PFSK-1 (cell line): ENCODE measurements around the gene TMEM89.

ENCODE experiments used
- FOXP2 ChIP-seq: optimal IDR thresholded peaks from 2 replicates; pipeline ENCODE3; 2011; ENCODE audit warnings: borderline replicate concordance, control low read depth, inconsistent platforms; ENCODE audit not compliant: insufficient read depth; ENCODE audit errors: extremely low read length, extremely low read depth
- POLR2AphosphoS5 ChIP-seq: IDR thresholded peaks from 2 replicates; pipeline ENCODE4 v1.6.1; 2012; ENCODE audit warnings: low read depth, mild to moderate bottlenecking, control low read depth, low read length, moderate library complexity
- REST ChIP-seq, 2 experiments: IDR thresholded peaks; 2 replicates each; pipeline versions ENCODE4 v1.6.1 to v1.8.0; 2011 to 2012; ENCODE audit warnings: low read depth in 2 of 2, low read length in 2 of 2, control low read depth in 1 of 2, inconsistent platforms in 1 of 2, mild to moderate bottlenecking in 1 of 2, moderate library complexity in 1 of 2; ENCODE audit not compliant: insufficient read depth in 1 of 2
- SIN3A ChIP-seq: IDR thresholded peaks from 2 replicates; pipeline ENCODE4 v1.6.1; 2012; ENCODE audit warnings: mild to moderate bottlenecking, low read length, moderate library complexity, borderline replicate concordance; ENCODE audit not compliant: insufficient read depth
- TAF1 ChIP-seq: IDR thresholded peaks from 2 replicates; pipeline ENCODE4 v1.6.1; 2012; ENCODE audit warnings: low read length, control low read depth, borderline replicate concordance; ENCODE audit not compliant: insufficient read depth

The TMEM89 gene

GRCh38 chr3:48609088-48610005 is 12.2 kb downstream of the TMEM89 start, which contains the start of gene UQCRC1:
UQCRC1 (minus strand) TSS chr3:48609646; CDS start chr3:48609620, 26 bp downstream.
- TF ChIP-seq SIN3A (no peak), TAF1 (peak; percentile 68), FOXP2 (peak; percentile 53), POLR2AphosphoS5 (peak; percentile 96)

GRCh38 chr3:48607519-48607918 is 14.1 kb downstream of the TMEM89 start:
- no peak for TF ChIP-seq TAF1
- no peak for TF ChIP-seq FOXP2
- TF ChIP-seq POLR2AphosphoS5 = no peak
- no peak for TF ChIP-seq SIN3A
- TF ChIP-seq REST (IDR thresholded peaks at IDR 0.05; ENCODE audit: insufficient read depth in 1 of 2, low read depth in 2 of 2, low read length in 2 of 2) = no peak

- TF ChIP-seq FOXP2 = no peak
- TF ChIP-seq TAF1 = no peak
- no peak for TF ChIP-seq SIN3A
- no peak for TF ChIP-seq POLR2AphosphoS5
- TF ChIP-seq REST (IDR thresholded peaks at IDR 0.05; ENCODE audit: insufficient read depth in 1 of 2, low read depth in 2 of 2, low read length in 2 of 2) = no peak
These were observed 20.0 kb downstream of the TMEM89 start for GRCh38 chr3:48601622-48601994.

GRCh38 chr3:48600711-48601621 is 20.6 kb downstream of the TMEM89 start:
- TF ChIP-seq POLR2AphosphoS5 (no peak), SIN3A (no peak), FOXP2 (no peak)

- TF ChIP-seq TAF1 = no peak
- no peak for TF ChIP-seq POLR2AphosphoS5
- no peak for TF ChIP-seq FOXP2
- no peak for TF ChIP-seq SIN3A
- TF ChIP-seq REST (IDR thresholded peaks at IDR 0.05; ENCODE audit: insufficient read depth in 1 of 2, low read depth in 2 of 2, low read length in 2 of 2) = no peak
These were observed 21.9 kb downstream of the TMEM89 start for GRCh38 chr3:48599509-48600285.
